ENCODE data around the gene SGPL1.
"Not testable (repeated sequence)": the region's sequence is repeated elsewhere in the genome, so short reads cannot be mapped to it uniquely, and the experiment has no call there.

The SGPL1 gene

GRCh38 chr10:70815504-70816219 lies at the start of gene SGPL1:
TSS of gene SGPL1 (plus strand) at chr10:70815948. CDS start at chr10:70816854, 906 bp downstream.
- DNase-seq, result peak; percentile 85

DNA sequence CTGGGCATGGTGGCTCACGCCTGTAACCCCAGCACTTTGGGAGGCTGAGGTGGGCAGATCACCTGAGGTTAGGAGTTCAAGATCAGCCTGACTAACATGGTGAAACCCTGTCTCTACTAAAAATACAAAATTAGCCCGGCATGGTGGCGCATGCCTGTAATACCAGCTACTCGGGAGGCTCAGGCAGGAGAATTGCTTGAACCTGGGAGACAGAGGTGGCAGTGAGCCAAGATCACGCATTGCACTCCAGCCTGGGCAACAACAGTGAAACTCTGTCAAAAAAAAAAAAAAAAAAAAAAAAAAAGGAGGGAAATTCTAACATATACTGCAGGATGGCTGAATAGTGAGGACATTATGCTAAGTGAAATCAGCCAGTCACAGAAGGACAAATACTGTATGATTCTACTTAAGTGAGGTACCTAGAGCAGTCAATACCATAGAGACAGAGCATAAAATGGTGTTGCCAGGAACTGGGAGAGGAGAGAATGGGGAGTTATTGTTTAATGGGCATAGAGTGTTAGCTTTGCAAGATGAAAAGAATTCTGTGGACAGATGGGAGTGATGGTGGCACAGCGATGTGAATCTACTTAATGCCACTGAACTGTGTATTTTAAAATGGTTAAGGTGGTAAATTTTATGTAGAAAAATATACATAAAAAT lies 47.6 kb upstream of the SGPL1 start:
- not testable (repeated sequence) for DNase-seq

- no peak for DNase-seq
These were observed 46.6 kb upstream of the SGPL1 start for GRCh38 chr10:70769121-70769520.

DNA sequence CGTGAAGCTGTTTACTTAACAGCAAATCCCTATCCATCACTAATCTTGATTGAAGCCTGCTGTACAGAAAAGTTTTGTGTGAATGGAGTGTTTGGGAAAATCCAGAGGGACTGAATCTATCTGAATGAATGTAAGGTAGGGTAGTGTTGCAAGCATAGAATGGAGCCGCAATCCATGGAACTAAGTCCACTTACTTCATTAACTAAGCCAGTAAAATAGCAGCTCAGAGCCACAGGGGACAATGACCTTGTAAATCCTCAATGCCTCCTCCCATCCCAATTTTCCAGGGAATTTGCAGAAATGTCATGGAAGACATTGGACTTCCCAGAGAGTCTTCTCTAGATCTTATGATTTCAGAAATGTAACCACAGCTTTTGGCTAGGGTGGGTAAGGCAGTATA lies 45.7 kb upstream of the SGPL1 start:
- no peak for DNase-seq

DNA sequence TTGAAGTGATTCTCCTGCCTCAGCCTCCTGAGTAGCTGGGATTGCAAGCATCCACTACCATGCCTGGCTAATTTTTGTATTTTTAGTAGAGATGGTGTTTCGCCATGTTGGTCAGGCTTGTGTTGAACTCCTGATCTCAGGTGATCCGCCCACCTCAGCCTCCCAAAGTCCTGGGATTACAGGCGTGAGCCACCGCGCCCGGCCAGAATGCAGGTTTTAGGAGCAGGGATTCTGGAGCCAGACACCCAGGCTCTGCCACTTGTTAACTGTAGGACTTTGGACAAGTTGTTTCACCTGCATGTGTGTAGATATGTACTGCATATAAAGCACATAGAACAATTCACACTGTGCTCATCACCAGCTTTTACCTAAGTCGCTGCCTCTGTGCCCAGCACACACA lies 45.2 kb upstream of the SGPL1 start:
- DNase-seq, result not testable (repeated sequence)

GRCh38 chr10:70771311-70772194 lies 44.2 kb upstream of the SGPL1 start:
- DNase-seq, result peak; percentile 13

DNA sequence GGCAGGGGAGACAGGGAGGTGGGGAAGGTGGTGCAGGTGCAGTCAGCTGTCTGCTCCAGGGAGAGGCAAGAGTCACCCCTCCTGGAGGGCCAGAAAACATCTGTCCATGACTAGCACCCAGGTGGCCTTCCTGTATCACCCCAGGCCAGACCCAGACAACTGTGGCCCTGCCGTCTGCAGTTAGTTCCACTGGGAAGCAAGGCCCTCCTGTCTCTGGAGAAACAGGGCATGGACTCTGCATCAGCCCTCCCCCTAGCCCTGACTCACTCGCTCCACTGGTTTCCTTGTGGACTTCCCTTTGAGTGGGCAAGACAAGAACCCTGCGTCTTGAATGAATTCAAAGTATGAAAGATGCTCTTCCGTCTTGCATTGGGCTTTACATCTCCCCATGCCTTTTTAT lies 43.1 kb upstream of the SGPL1 start:
- DNase-seq, result peak; percentile 37

- no peak for DNase-seq
These were observed 42.3 kb upstream of the SGPL1 start for GRCh38 chr10:70773461-70773860.

- no peak for DNase-seq
These were observed 41.6 kb upstream of the SGPL1 start for GRCh38 chr10:70773965-70774809.

- DNase-seq, result no peak
These were observed 40.7 kb upstream of the SGPL1 start for GRCh38 chr10:70774810-70775678.

GRCh38 chr10:70775679-70776454 lies 39.9 kb upstream of the SGPL1 start:
- no peak for DNase-seq

DNA sequence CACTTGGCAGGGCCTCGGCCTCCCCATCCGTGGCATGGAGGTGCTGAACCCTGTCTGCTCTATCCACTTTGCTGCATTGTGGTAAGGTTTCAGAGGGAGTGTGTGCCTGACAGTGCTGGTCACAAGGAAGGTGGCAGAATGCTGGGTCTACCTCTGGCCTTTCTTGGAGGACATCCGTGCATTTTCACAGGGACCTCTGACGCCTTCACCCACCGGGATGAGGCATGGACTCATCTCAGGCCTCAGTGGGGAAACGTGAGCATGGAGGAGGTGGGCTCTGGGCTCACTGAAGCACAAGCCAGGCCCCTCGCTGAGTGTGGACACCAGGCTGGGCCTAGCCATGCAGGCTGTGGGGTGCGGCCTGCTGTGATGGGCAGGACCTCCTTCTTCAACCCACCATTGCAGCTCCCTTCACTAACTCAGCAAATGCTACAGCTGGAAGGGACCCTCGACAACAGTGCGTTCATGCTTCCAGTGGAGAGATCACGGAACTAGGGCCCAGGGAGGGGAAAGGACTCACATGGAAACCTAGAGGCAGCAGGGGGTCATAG lies 39.2 kb upstream of the SGPL1 start:
- DNase-seq, result no peak

DNA sequence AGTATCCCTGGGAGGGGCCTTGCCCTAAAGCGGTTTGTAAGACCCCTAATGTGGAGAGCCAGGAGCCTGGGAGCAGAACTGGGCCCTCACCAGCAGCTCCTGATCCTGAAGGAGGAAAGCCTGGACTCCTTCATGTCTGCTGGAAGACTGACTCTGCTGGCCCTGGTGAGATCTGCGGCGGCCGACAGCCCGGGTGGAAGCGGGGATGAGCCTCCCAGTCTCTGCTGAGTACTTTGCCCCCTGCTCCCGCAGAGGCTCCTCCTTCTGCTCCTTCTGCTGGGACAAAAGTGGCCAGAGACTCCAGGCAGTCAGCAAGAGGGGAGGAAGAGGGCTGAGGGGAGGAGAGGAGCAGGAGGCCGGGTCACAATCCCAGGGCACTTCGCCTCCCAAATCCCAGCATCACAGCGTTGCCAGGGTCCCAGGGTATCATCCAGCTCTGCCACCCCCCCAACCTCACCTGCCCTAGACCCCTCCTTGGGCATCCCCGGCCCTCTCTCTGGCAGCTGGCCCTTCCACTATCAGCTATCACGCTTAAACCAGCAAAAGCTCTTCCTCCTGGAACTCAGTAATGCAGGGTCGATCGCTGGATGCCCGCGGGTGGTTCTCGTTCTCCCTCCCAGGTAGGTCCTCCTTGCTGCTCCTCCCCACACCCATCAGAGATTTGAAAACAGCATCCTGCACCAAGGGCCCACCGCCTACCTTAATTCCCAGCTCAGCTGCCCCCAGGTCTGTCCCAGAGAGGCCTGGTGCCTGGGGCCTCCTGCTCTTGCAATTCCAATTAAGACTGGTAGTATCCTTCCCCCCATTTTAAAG lies 38.5 kb upstream of the SGPL1 start:
- DNase-seq, result no peak

GRCh38 chr10:70778267-70778924 lies 37.4 kb upstream of the SGPL1 start:
- DNase-seq, result no peak

- no peak for DNase-seq
These were observed 36.7 kb upstream of the SGPL1 start for GRCh38 chr10:70779088-70779487.

DNA sequence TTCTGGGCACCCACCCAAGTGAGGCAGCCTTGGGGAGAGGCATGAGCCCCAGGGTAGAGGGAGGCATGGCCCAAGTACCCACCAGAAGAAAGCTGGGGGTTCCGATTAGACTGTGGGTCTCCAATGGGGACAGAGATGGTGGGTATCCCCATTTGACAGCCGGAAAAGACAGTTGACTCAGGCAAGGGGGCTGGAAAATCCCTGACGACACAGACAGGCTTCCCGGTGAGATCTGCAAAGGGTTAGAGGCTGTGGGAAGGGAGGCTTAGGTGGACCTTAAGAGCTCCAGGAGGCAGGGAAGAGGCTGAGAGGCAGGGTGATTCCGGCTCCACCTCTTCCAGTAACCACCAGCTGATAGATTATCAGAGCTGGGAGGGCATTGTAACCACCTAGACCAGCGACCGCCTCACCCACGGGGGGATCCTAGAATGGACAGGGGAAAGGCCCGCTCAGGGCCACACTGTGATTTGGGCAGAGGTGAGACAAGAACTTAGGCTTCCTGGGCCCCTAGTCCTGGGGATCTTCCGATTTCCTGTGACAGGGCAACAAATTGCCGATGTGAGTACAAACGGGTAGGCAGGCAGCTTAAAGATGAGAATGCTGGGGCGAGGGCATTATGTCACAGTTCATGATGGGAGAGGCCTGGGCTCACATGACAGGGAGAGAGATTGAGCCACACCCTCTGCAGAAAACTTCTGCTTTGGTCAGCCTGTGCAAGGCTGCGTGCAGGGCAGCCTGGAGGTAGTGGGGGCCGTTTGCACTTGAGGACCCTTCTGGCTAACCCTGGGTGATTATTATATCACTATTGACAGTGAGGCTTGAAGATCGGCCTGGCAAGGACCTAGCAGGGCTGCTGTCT lies 36.0 kb upstream of the SGPL1 start:
- DNase-seq, result no peak

GRCh38 chr10:70780370-70780760 lies 35.4 kb upstream of the SGPL1 start:
- no peak for DNase-seq

- DNase-seq, result no peak
These were observed 35.0 kb upstream of the SGPL1 start for GRCh38 chr10:70780772-70781171.
